ENCODE data around the gene DDX39B. TPM values are rescaled to one million over a fixed set of nuclear protein-coding genes. Genes with fewer than 3 reads are reported as not detected.

Gene DDX39B
- total RNA-seq, 1 donor from 2014 or later = 134 TPM

DNA sequence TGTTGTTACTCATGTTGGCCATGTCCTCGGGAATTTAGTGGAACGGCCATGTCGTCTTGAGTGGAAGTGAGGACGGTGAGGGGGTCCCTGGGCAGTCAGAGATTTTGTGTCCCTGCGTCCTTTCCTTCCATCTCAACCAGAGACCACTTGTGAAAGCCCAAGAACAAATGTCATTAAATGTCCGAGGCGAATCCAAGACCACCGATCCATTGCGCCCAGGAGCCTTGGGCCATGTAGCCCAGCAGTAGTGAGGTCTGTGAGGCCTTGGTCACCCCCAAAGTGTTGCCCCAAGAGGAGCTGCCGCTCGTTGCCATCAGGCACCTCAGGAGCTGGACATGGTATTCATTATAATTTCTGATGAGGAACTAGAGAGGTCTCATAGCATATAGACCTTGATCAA, 61.2 kb downstream of the DDX39B start:
- TF ChIP-seq, protein P1, sequence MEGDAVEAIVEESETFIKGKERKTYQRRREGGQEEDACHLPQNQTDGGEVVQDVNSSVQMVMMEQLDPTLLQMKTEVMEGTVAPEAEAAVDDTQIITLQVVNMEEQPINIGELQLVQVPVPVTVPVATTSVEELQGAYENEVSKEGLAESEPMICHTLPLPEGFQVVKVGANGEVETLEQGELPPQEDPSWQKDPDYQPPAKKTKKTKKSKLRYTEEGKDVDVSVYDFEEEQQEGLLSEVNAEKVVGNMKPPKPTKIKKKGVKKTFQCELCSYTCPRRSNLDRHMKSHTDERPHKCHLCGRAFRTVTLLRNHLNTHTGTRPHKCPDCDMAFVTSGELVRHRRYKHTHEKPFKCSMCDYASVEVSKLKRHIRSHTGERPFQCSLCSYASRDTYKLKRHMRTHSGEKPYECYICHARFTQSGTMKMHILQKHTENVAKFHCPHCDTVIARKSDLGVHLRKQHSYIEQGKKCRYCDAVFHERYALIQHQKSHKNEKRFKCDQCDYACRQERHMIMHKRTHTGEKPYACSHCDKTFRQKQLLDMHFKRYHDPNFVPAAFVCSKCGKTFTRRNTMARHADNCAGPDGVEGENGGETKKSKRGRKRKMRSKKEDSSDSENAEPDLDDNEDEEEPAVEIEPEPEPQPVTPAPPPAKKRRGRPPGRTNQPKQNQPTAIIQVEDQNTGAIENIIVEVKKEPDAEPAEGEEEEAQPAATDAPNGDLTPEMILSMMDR (IDR thresholded peaks at IDR 0.05) = no peak
- intact Hi-C loops (cut with DNase I) = no loop called here
- H3K4me1 ChIP-seq = no peaks in the 10 kb centered on the region
- DNase-seq (ENCODE audit: low spot score in 2 of 2) = peak in 1 of 2 donors; percentile 52
- H3K4me3 ChIP-seq = no peak overlapping the region
- no peaks in the 10 kb centered on the region for H3K27me3 ChIP-seq
- H3K9me3 ChIP-seq = no peaks in the 10 kb centered on the region
- no peaks in the 10 kb centered on the region for H3K36me3 ChIP-seq
- no peak overlapping the region for H3K27ac ChIP-seq

Other genes starting within 250 kb of the DDX39B start
- 1,833 TPM for gene HLA-B, start 184.8 kb downstream of the DDX39B start, total RNA-seq
- 19.2 TPM for gene MICA, start 138.4 kb downstream of the DDX39B start, total RNA-seq
- gene MICB, start 43.9 kb downstream of the DDX39B start, total RNA-seq = 0.11 TPM
- gene MCCD1, start 13.0 kb downstream of the DDX39B start, total RNA-seq = not detected
- not detected for gene ATP6V1G2, start 4.6 kb upstream of the DDX39B start, total RNA-seq
- 71.5 TPM for gene NFKBIL1, start 5.6 kb upstream of the DDX39B start, total RNA-seq
- gene LTA, start 30.3 kb upstream of the DDX39B start, total RNA-seq = not detected
- gene TNF, start 33.6 kb upstream of the DDX39B start, total RNA-seq = 11.5 TPM
- gene LTB, start 40.4 kb upstream of the DDX39B start, total RNA-seq = not detected
- 21.4 TPM for gene LST1, start 44.3 kb upstream of the DDX39B start, total RNA-seq
- not detected for gene NCR3, start 51.0 kb upstream of the DDX39B start, total RNA-seq
- 1.7 TPM for gene AIF1, start 73.2 kb upstream of the DDX39B start, total RNA-seq
- gene PRRC2A, start 78.7 kb upstream of the DDX39B start, total RNA-seq = 171 TPM
- gene BAG6, start 110.7 kb upstream of the DDX39B start, total RNA-seq = 255 TPM
- gene APOM, start 113.9 kb upstream of the DDX39B start, total RNA-seq = not detected
- gene C6orf47, start 118.8 kb upstream of the DDX39B start, total RNA-seq = 20.9 TPM
- 9.8 TPM for gene GPANK1, start 123.0 kb upstream of the DDX39B start, total RNA-seq
- gene CSNK2B, start 124.1 kb upstream of the DDX39B start, total RNA-seq = 148 TPM
- 24.1 TPM for gene LY6G5B, start 128.0 kb upstream of the DDX39B start, total RNA-seq
- 0.96 TPM for gene LY6G5C, start 139.1 kb upstream of the DDX39B start, total RNA-seq
- gene ABHD16A, start 161.3 kb upstream of the DDX39B start, total RNA-seq = 28.0 TPM
- gene LY6G6F, start 164.9 kb upstream of the DDX39B start, total RNA-seq = not detected
- gene LY6G6D, start 173.3 kb upstream of the DDX39B start, total RNA-seq = not detected
- gene LY6G6C, start 179.7 kb upstream of the DDX39B start, total RNA-seq = not detected
- gene MPIG6B, start 181.4 kb upstream of the DDX39B start, total RNA-seq = not detected
- gene DDAH2, start 187.3 kb upstream of the DDX39B start, total RNA-seq = 150 TPM
- 281 TPM for gene CLIC1, start 194.5 kb upstream of the DDX39B start, total RNA-seq
- gene MSH5, start 198.0 kb upstream of the DDX39B start, total RNA-seq = 17.7 TPM
- not detected for gene SAPCD1, start 220.7 kb upstream of the DDX39B start, total RNA-seq
- not detected for gene VWA7, start 235.3 kb upstream of the DDX39B start, total RNA-seq